Measurements from ENCODE around the gene SH2D6. TPM values are rescaled to one million over a fixed set of nuclear protein-coding genes. Genes with fewer than 3 reads are reported as not detected.

The SH2D6 gene
- total and polyA plus RNA-seq, 9 of the 15 experiments (the other 6 are each of a cell fraction or from before 2014, with no cell fraction given) = 0.07 to 0.76 (median 0.33) TPM; not detected in 2

GRCh38 chr2:85470850-85471800, 52.6 kb downstream of the SH2D6 start:
- CTCF ChIA-PET (ENCODE audit: low intra/inter-chr PET ratio) = no interaction called here
- no peak for ATAC-seq
- H3K36me3 ChIP-seq (ENCODE audit: control insufficient read depth, insufficient read depth, low read length) = no peaks in the 10 kb centered on the region
- POLR2A ChIA-PET = interaction anchor here (1.6 to 3.4 kb wide), 3 partner anchors 15 to 68 kb away, joined by 3 to 20 read pairs (median 5); partner anchors contain the start of gene MAT2A
- no peaks in the 10 kb centered on the region for H4K20me1 ChIP-seq (replicated peaks; ENCODE audit: control insufficient read depth, insufficient read depth, low read length)
- H3K4me1 ChIP-seq (replicated peaks in 1 of 2; ENCODE audit: control insufficient read depth in 2 of 2, insufficient read depth in 2 of 2, low read length in 2 of 2) = peaks cover 5 to 12% of the 10 kb centered on the region in 2 experiments; a peak in 4 of 5 replicates
- no TSS peak for BruUV-seq (replicated peaks)
- no peak overlapping the region for H2AFZ ChIP-seq (ENCODE audit: low read depth, low read length)
- in situ Hi-C loops (cut with MboI) = no loop called here
- no peak overlapping the region for H3K4me2 ChIP-seq (ENCODE audit: insufficient read depth, low read length)
- no peak for FAIRE-seq
- intact Hi-C loops (cut with micrococcal nuclease) = no loop called here
- WGBS (ENCODE audit: insufficient coverage, low coverage, missing lambda C conversion rate) = 66% methylated on average over 10 of the region's 11 CpGs
- no peak overlapping the region for H3K27ac ChIP-seq (ENCODE audit: extremely low read depth, low read depth, low read length)
- no peak for TF ChIP-seq SNAPC5 (CRISPR knock-in tag; IDR thresholded peaks at IDR 0.05)
- no peak for TF ChIP-seq ZNF431 (CRISPR knock-in tag; IDR thresholded peaks at IDR 0.05)
- TF ChIP-seq DEAF1 (CRISPR knock-in tag; IDR thresholded peaks at IDR 0.05) = no peak
- no peak for TF ChIP-seq ZNF512 (tag; IDR thresholded peaks at IDR 0.05)
- TF ChIP-seq ZNF551 (CRISPR knock-in tag; IDR thresholded peaks at IDR 0.05) = no peak
- TF ChIP-seq PRMT5 (CRISPR knock-in tag; IDR thresholded peaks at IDR 0.05) = no peak
- no peak for TF ChIP-seq ZNF639 (CRISPR knock-in tag; conservative IDR thresholded peaks at IDR 0.05 in 1 of 2, IDR thresholded peaks at IDR 0.05 in 1 of 2)
- TF ChIP-seq PML (IDR thresholded peaks at IDR 0.05; ENCODE audit: low read length) = no peak
- TF ChIP-seq RHOXF2B (CRISPR knock-in tag; conservative IDR thresholded peaks at IDR 0.05) = no peak
- TF ChIP-seq POLR3A (IDR thresholded peaks at IDR 0.05; ENCODE audit: borderline replicate concordance, extremely low read depth, insufficient read depth, insufficient read length) = no peak
- TF ChIP-seq ZNF184 (CRISPR knock-in tag; IDR thresholded peaks at IDR 0.05) = no peak
- TF ChIP-seq ZBTB8A (IDR thresholded peaks at IDR 0.05; ENCODE audit: partially characterized antibody) = no peak
- TF ChIP-seq CHD4 (IDR thresholded peaks at IDR 0.05; ENCODE audit: insufficient read depth, insufficient replicate concordance, low read depth, low read length, poor library complexity, severe bottlenecking) = no peak
- TF ChIP-seq DACH1 (IDR thresholded peaks at IDR 0.05; ENCODE audit: partially characterized antibody) = no peak
- TF ChIP-seq NELFE (IDR thresholded peaks at IDR 0.05; ENCODE audit: insufficient read depth, insufficient read length) = no peak
- no peaks in the 10 kb centered on the region for H3K9me3 ChIP-seq (replicated peaks; ENCODE audit: control insufficient read depth, insufficient read depth, low read depth, low read length)
- H3K79me2 ChIP-seq (ENCODE audit: control insufficient read depth, insufficient read depth, low read length) = no peaks in the 10 kb centered on the region
- no peaks in the 10 kb centered on the region for H3K27me3 ChIP-seq (ENCODE audit: control insufficient read depth in 2 of 2, insufficient read depth in 2 of 2, low read length in 2 of 2)
- no peaks in the 10 kb centered on the region for H3K9me1 ChIP-seq (ENCODE audit: control insufficient read depth, insufficient read depth, low read length)
- H3K4me3 ChIP-seq = no peak overlapping the region
- H3K9ac ChIP-seq (ENCODE audit: insufficient read depth in 1 of 2, low read depth in 2 of 2, low read length in 2 of 2) = no peak overlapping the region
- no peak for DNase-seq (ENCODE audit: extremely low read depth in 1 of 4, low spot score in 3 of 4)

Data from K562 (cell line).